AG10803 (cell line): ENCODE measurements around the gene INPP1.

Experiments
- DNase-seq: peaks from one replicate; pipeline ENCODE4 v3.0.0; 2010; ENCODE audit warnings: low read depth
- H3K4me3 ChIP-seq: 2 replicates; pipeline ENCODE4 v1.5.1; 2011; ENCODE audit warnings: mild to moderate bottlenecking, low read length, control low read depth
- TF ChIP-seq, protein P1 (sequence below): conservative IDR thresholded peaks from 2 replicates; pipeline ENCODE4 v1.5.1; 2011; ENCODE audit warnings: mild to moderate bottlenecking, low read length, control low read depth, inconsistent platforms

The INPP1 gene

GRCh38 chr2:190362894-190363293 lies 19.5 kb downstream of the INPP1 start:
- TF ChIP-seq, protein P1, sequence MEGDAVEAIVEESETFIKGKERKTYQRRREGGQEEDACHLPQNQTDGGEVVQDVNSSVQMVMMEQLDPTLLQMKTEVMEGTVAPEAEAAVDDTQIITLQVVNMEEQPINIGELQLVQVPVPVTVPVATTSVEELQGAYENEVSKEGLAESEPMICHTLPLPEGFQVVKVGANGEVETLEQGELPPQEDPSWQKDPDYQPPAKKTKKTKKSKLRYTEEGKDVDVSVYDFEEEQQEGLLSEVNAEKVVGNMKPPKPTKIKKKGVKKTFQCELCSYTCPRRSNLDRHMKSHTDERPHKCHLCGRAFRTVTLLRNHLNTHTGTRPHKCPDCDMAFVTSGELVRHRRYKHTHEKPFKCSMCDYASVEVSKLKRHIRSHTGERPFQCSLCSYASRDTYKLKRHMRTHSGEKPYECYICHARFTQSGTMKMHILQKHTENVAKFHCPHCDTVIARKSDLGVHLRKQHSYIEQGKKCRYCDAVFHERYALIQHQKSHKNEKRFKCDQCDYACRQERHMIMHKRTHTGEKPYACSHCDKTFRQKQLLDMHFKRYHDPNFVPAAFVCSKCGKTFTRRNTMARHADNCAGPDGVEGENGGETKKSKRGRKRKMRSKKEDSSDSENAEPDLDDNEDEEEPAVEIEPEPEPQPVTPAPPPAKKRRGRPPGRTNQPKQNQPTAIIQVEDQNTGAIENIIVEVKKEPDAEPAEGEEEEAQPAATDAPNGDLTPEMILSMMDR: no peak
- no peak overlapping the region for H3K4me3 ChIP-seq
- no peak for DNase-seq

- no peak overlapping the region for H3K4me3 ChIP-seq
- DNase-seq: no peak
- TF ChIP-seq, protein P1: no peak
Measured at GRCh38 chr2:190365499-190366204, 22.3 kb downstream of the INPP1 start.

DNA sequence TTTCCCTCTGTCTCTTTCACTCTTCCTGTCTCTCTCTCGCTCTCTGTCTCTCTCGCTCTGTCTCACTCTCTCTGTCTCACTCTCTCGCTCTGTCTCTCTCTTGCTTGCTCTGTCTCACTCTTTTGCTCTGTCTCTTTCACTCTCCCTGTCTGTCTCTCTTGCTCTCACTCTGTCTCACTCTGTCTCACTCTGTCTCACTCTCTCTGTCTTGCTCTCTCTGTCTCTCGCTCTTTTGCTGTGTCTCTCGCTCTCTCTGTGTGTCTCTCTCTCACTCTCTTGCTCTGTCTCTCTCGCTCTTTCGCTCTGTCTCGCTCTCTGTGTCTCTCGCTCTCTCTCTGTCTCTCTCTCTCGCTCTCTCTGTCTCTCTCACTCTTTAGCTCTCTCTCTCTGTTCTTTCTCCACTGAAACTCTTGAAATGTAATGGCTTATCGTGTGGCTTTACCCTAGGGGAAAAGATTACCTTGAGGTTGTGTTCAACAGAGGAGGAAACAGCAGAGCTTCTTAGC lies 22.9 kb downstream of the INPP1 start:
- TF ChIP-seq, protein P1: no peak
- no peak for DNase-seq

GRCh38 chr2:190367091-190367490 lies 23.7 kb downstream of the INPP1 start:
- TF ChIP-seq, protein P1: no peak
- no peak overlapping the region for H3K4me3 ChIP-seq
- no peak for DNase-seq

More for the DNA sequence above, 22.9 kb downstream of the INPP1 start:
- H3K4me3 ChIP-seq: no peak overlapping the region

GRCh38 chr2:190369635-190370034 lies 26.2 kb downstream of the INPP1 start:
- H3K4me3 ChIP-seq: no peak overlapping the region
- DNase-seq: no peak
- TF ChIP-seq, protein P1: no peak

DNA sequence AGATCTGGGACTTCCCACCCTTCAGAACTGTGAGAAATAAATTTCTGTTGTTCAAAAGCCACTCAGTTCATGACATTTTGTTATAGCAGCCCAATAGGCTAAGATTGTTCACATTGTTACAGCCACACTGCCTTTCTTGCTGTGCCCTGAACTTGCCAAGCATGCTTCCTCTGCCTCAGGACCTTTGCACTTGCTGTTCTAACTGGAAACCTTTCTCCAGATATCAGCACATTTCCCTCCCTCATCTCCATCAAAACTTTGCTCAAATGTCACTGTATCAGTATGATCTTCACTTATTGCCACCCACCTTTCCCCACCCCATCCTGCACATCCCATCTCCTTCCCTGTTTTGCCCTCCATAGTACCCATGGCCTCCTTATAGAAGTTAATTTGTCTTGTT lies 32.7 kb downstream of the INPP1 start:
- no peak overlapping the region for H3K4me3 ChIP-seq
- TF ChIP-seq, protein P1: no peak
- DNase-seq: no peak

DNA sequence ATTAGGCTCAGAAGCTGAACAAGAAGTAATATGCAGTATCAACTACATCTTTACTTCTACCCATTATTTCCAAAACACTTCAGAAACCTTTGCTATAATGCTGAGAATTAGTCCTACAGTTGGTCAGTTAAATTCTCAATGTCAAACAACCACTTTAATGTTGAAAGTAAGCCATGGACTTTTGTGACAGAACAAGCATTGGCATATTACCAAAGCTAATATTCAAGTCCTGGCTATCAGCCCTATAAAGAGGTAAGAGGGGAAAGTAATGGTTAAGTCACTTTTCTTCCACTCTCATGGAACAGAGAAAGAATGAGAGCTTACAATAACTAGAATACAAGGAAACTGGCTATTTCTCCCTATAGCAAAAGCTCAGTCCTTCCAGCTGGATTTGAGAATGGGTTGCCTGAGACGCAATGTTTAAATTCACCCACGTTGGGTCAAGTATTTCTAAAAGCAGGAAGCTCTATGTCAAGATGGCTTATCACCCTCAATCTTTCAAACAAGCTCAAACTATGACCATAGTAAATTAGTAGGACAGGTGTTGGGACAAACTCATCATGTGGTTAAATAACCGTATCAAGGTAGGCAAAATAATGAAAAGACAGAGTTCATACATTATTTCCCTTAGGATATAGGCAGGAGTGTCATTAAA lies 33.3 kb downstream of the INPP1 start:
- TF ChIP-seq, protein P1: no peak

More for the DNA sequence above, 33.3 kb downstream of the INPP1 start:
- DNase-seq: no peak
- H3K4me3 ChIP-seq: no peak overlapping the region
